Activated CD8-positive, alpha-beta memory T cell treated with anti-CD3 and anti-CD28 coated beads, Interleukin-2, amount 50 U/mL, for 48 hours (primary cell): ENCODE measurements around the gene RBM8A.

ENCODE experiments used
- DNase-seq: peaks from one replicate; pipeline ENCODE4 v3.0.0-alpha.2; 2020

The RBM8A gene

DNA sequence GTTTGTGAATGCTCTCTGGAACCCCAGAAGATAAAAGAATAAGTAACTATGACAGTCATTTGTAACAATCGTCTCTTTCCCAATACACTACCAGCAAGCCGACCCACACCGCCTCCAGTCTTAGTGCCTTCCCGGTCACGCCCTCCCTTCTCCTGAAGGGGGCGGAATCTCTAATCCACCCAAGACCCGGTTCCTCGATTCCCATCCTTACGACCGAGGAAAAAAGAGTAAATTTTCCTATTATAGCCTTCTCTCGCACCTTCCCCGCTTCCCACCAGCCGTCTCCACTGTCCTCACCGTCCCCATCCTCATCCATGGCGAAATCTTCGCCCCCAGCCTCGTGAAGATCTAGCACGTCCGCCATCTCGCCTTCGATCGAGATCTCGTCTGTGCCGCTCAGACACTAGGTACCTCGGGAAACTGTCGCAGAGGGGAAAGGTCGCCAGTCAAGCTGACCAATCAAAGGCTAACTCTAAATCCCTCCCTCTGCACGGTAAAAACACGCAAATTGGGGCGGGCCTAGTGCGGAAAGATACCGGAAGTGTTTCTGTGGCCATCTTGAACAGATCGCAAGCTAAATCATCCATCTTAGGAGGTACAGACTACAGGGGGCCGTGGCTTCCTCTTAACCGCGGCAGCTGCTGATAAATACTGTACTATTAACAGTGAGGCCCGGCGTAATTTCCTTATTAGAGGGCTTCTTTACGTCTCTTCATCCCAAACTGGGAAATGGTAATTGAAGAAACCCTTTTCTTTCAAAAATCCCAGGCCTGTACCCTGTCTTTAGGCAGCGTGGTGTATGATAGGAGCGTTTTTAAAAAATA lies at the start of gene RBM8A:
TSS of gene RBM8A (minus strand) at position 422 of the 824 bp plus-strand sequence. CDS start at position 364, 58 bp downstream.
- peak; percentile 90 for DNase-seq

GRCh38 chr1:145977016-145977415 lies 49.7 kb upstream of the RBM8A start:
- peak; percentile 42 for DNase-seq

DNA sequence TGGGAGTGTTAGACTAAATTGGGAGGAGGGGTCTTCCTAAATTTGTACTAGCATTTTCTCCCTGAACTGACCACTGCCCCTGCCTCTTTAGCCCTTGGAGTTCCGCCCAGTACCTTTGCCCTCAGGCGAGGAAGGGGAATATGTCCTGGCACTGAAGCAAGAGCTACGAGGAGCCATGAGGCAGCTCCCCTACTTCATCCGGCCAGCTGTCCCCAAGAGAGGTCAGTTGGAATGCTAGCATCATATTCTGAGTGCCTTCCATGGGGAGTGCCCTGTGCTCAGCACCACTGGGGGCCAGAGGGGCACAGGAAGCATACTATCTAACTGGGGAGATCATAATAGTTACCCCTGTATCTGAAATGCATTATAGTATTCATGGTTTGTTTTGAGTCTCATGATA lies 47.9 kb upstream of the RBM8A start:
- DNase-seq: peak; percentile 41

- DNase-seq: peak; percentile 40
Measured at GRCh38 chr1:145974721-145975120, 47.4 kb upstream of the RBM8A start.

DNA sequence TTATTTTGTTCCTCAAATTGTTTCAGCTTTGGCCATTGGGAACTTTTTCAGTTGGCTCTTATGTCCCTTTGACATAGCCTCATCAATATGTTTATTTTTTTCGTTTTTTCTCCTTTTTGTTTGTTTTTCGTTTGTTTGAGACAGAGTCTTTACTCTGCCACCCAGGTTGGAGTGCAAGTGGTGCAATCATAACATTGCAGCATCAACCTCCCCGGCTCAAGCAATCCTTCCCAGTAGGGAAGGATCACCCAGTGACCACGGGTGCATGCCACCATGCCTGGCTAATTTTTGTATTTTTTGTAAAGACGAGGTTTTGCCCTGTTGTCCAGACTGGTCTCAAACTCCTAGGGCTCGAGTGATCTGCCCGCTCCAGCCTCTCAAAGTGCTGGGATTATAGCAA lies 45.3 kb upstream of the RBM8A start:
- DNase-seq: peak; percentile 25

- DNase-seq: no peak
Measured at GRCh38 chr1:145967288-145967687, 40.0 kb upstream of the RBM8A start.

- DNase-seq: no peak
Measured at GRCh38 chr1:145965119-145965744, 37.9 kb upstream of the RBM8A start.

GRCh38 chr1:145964328-145965118 lies 37.2 kb upstream of the RBM8A start, which contains the start of the genes ANKRD34A and POLR3GL:
TSS of gene ANKRD34A (minus strand) at chr1:145964575. CDS start at chr1:145961759, 2,816 bp downstream.
TSS of gene POLR3GL (plus strand) at chr1:145964690. CDS start at chr1:145974866, 10,176 bp downstream.
- peak; percentile 91 for DNase-seq

- DNase-seq: no peak
Measured at GRCh38 chr1:145963265-145964019, 36.2 kb upstream of the RBM8A start.

GRCh38 chr1:145962157-145963102 lies 35.1 kb upstream of the RBM8A start:
- peak; percentile 71 for DNase-seq

DNA sequence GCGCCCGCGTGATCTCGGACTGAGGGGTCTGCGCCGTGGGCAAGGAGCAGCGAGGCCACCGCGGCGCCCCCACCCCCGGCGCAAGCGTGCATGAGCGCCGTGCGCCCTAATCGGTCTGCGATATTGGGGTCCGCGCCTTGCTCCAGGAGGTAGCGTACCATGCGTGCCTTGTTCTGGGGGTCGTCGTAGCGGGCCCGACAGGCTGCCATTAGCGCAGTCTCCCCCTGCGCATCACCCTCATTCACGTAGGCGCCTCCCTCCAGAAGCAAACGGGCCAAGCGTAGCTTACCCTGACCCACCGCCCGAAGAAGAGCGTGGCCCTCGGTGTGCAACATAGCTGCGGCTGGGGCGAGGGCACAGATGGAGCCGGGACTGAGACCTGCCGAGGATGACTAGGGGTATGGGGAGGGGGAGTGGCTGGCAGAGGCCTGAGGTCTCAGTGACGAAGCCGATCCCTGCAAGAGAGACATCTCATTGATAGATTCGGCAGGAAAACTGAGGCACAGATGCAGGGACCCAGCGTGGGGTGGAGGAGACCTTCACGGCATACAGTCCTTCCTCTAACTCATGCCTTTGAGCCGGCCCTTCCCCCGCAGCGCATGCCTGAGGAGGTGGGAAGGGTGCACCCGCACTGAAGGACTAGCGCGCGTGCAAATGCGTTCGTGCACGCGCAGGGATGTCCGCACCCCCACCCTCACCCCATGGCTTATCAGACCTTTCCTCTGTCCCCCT lies 34.3 kb upstream of the RBM8A start:
- DNase-seq: peak; percentile 82

DNA sequence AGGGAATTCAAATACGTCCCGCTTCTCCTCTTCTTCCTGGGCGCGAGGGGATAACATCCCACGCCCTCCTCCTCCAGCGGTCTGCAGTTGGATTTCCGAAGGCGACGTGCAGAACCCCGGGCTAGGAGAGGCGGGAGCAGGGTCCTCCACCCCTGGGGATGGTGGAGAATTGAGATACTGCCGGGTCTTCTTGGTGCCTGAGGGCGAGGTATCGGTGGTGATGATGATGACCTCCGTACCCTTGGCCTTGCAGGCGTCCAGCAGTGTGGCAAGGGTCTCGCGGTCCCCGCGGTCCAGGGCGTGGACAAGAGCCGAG lies 33.8 kb upstream of the RBM8A start:
- no peak for DNase-seq

DNA sequence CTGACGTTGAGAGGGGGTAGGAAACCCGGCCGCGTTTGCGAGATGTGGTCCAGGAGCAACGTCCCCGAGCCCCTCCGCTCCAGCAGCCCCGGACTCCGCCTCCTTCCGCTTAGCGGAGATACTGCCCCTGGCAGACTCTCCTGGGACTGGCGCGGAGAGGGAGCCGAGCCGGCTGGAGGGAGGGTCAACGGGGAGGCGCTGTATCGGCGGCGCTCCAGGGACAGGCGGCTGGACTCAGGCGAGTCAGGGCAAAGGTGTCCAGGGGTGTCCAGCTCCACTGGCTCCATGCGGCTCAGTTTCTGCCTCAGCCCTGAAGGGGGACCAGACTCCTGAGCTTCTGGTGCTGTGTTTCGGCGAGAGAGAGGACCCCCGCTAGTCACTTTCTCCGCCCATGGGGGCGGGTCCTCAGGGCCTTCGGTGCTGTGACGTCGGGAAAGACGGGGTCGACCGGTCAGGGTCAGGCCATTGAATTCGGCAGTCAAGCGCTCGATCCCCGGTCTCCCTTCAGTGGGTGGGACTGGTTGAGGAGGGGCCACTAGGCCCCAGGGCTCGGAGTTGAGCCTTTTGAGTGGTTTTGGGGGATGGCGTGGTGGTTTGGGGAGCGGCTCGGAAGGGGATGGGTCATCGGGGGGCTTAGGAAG lies 33.3 kb upstream of the RBM8A start:
- DNase-seq: peak; percentile 77

DNA sequence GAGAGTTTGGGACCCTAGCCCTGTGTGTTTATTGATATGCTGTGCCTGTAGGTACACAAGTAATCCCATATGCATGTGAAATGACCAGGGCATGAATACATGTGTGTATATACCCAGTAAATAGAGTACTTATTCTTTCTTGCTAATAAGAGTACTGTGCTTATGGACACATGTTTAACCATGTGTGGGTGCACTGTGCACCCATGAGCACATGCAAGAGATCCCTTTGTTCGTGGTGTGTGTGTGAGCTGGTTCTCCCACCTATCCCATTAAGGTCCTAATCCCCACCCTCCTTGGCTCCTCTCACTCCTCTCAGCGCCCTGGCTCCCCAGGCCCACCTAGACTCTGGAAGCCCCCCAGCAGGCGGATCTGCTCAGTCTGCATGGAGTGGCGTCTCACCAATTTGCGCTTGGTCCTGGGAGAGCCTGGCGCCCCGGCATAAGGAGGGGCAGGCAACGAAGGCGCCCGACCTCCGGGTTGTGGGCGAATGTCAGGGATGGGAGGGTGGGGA lies 32.7 kb upstream of the RBM8A start:
- DNase-seq: no peak

DNA sequence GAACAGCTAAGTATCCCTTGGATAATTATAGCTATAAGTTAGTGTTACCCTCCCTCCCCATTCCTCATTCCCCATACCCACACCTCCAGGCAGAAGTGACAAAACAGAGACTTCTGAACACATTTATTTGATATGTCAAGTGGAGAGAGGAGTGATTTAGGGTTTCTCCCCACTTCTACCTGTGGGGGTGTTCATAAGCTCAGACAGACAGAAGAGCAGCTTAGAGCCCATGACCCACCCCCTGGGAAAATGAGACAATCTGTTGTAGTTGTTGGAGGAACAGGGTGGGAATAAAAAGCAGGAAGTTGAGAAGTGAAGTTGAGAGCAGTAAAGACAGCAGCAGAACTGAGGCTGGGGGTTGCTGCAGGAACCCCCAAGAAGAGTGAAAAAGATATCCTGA lies 32.0 kb upstream of the RBM8A start:
- DNase-seq: no peak

DNA sequence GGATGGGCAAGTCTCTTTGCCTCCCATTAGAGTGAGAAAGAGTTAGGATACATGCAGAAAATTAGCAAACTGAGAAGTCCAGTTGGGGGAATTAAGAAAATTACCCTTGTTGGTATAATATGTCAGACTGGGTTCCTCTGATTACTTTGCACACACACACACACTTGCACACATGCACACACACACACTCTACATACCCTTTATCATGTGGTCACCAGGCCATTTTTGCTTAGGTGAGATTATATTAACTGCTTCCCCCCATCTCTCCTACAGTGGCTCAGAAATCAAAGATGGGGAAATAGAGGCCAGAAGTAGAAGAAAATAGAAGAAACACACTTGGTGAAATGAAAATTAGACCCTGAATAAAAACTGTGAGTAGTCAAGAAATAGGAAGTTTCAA lies 31.4 kb upstream of the RBM8A start:
- DNase-seq: no peak

- peak; percentile 93 for DNase-seq
Measured at GRCh38 chr1:145957443-145958319, 30.4 kb upstream of the RBM8A start, which contains the start of gene LIX1L. TSS of gene LIX1L (minus strand) at chr1:145958017. CDS start at chr1:145957927, 90 bp downstream.

- no peak for DNase-seq
Measured at GRCh38 chr1:145956781-145957442, 29.6 kb upstream of the RBM8A start.
